HL-60/S4 treated with phorbol 12-myristate 13-acetate at 8.2 ng/mL for 4 days and 3 days (cell line): ENCODE results near the gene IRX4.

ENCODE experiments used
- in situ Hi-C: fragments of 300-500 bp; cut with MboI; formaldehyde crosslinking; loops from 2 replicates; pipeline ENCODE4 v1.15.0; 2022; ENCODE audit warnings: low sequenced_read_pairs

Gene IRX4

DNA sequence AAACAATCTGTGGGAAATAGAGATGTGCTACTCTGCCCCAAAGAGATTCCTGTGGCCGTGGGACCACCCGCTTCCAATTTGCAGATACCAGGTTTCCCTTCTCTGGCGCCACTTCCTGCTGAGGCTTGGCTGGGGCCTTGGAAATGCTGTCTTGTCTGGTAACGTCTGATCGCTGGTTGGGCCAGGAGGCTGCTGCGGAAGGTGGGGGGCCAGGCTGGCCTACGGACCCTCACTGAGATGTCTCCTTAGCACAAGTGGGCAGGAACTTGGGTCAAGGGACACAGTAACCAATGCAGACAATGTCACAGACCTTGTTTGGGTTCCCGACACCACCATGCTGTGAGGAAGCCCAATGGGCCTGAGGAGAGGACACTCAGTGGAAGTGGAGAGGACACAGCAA, 31.7 kb upstream of the IRX4 start:
- in situ Hi-C loops, result no loop called here

DNA sequence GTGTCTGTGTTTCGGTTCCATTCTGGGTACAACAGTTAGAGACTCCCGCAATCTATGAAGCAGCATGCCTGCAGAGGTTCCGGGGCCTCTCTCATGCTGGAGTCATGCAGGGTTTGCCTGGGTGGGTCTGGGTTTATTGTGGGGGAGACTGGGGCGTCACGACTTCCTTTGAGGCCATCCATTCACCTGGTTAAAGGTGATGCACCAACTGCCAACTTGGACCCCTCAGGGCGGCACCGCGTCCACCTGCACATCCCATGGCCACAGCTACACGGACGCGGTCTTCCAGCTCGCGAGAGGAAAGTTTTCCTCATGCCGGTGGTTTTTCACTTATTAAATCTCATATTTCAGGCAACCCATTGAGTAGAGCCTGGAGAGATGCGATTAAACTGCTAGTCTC, 30.9 kb upstream of the IRX4 start:
- in situ Hi-C loops, result no loop called here

DNA sequence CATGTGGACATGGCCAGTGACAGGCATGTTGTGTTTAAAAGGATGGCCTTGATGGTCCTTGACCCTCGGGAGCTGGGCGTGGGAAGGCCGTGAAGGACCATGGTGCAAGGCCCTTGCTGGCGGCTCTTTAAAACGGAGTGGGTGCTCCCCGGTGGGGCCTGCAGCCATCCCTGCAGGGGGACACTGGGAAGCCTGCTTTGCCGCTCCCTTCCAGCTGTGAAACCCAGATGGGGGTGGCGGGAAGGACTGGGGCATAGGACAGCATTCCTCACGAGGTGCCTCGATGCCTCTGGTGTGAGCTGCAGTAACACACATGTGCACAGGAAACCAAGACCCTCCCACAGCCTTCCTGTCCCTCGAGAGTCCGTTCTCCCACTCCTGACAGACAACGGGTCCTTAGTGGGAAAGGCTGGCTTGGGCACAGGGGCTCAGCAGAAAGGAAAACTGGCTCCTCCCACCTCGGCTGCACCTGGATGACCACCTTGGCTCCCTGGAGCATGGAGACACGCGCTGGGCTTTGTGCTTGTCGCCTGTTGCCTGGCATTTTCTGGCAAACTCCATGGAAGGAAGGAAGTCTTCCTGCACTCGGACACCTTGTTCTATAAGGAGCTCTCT, 30.3 kb upstream of the IRX4 start:
- in situ Hi-C loops, result no loop called here

DNA sequence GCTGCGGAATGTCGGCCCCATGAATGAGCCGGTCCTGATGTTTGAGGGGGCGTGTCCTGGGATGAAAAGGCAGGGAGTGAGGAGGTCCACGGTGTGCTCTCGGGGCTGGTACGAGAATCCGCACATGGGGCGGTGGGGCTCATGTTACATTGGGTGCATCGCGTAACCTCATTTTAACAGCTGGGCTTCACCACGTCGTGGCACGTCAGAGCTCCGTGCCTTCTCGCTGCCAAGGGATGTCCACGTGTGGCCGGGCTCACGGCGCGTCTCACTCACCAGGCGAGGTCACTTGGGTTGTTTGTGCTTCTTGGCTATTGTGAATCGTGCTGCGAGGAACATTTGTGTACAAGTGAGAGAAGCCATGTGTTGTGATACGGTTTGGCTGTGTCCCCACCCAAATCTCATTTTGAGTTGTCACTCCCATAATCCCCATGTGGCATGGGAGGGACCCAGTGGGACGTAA, 29.1 kb upstream of the IRX4 start:
- in situ Hi-C loops, result no loop called here

DNA sequence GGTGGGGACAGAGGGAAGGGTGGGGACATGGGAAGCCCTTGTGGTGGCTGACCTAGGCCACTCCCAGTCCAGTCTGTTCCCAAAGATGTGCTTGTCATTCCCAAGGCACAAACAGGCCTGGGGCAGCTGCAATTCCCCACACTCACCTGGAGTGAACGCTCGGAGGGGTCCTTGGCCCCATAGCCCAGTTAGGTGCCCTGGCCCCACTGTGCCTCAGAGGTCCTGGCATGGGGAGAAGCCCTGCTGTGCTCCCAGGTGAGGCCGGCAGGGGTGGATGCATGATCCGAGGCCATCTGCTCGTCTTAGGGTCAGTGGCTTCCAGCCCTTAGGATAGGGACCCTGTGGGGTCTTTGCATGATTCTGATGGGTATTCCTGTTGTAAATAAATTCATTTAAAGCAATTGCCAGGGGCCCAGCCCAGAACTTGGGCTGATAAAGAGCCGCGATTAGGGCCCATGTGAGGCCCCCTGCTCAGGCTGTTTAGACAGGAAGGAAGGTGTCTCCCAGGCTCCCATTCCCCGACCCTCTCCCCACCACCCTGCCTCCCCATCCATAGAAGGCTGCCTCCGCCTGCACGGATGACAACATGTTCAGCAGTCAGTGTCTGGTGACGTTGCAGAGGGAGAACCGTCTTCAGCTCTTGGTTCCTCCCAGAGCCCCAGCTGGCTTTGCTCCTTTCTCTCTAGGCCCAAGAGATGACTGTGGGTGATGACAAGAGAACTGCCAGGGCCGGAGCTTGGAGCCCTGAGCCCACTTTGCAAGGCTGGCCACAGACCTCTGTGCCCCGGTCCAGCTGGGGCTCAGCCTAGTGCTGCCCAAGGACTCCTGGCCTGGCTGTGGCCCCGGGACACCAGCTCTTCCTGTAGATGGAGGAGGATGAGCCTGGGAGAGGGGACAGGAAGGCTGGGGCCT, 28.4 kb upstream of the IRX4 start:
- in situ Hi-C loops, result no loop called here

DNA sequence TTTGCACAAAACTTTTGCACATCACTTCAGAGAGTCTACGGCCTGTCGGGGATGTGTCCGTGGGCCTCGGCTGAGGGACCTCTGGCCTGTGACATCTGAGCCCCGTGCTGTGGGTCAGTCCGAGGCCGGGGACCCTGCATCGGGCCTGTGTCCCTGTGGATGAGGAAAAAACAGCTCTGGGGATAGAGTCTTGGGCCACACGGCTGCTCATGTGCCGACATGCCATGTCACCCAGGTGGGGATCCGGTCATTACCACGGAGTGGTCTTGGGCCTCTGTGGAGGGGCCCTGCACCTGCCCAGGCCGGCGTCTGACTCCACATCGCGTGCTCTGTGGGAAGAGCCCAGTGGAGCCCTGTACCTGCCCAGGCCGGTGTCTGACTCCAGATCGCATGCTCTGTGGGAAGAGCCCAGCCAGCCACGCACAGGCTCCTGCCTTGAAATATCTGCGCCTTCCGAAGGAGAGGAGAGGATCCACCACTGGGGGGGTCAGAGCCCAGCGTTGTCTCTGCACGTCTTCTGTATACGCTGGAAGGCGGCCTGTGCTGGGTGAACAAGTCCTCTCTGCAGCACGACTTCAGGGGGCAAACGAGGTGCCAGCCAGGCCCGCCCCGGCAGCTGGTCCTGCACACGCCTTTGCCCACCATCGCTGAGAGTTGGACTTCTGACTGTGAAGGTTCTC, 27.5 kb upstream of the IRX4 start:
- in situ Hi-C loops, result no loop called here

DNA sequence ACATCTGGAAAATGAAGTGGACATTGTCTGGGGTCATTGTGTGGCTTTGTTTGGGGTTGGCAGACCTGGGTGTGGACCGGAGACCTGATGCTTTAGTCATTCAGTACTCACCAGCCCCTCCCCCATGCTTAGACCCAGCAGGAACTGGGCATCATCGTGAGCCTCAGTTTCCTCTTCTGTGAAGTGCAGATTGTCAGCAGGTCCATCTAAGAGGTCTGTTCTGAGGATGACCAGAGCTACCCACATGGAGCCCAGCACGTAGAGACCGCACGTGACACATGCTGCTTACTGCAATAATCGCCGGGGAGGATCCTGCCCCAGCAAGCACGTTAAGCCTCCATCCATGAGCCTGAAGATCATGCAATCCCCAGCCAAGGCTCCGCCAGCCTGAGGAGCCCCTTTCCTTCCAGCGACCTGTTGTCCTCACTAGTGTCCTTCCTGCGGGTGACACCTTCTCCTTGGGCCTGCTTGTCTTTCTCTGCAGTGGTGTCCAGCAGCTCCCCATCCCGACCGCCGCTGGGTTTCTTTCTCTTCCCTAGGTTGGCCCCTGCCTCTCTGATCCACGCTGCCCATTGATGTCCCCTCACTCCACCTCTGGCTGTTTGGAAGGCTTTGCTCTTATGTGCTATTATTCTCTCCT, 26.7 kb upstream of the IRX4 start:
- in situ Hi-C loops, result no loop called here

DNA sequence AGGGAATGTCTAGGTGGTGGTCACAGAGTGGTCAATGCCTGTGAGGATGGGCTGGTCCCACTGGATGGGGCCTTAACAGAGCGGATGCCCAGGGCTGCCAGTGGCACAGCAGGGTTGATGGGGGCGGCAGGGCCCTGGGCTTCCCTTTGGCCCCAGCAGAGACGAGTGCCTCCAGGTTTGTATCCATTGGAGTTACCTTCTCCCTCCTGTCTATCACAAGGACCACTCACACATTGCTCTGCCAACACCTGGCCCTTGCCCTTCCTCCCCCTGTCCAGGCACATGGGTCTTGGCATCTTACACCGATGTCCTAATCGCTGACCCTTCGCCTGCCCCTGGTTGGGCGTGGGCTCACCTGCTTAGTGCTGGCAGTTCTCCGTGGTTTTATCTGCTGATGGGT, 26.2 kb upstream of the IRX4 start:
- in situ Hi-C loops, result no loop called here

DNA sequence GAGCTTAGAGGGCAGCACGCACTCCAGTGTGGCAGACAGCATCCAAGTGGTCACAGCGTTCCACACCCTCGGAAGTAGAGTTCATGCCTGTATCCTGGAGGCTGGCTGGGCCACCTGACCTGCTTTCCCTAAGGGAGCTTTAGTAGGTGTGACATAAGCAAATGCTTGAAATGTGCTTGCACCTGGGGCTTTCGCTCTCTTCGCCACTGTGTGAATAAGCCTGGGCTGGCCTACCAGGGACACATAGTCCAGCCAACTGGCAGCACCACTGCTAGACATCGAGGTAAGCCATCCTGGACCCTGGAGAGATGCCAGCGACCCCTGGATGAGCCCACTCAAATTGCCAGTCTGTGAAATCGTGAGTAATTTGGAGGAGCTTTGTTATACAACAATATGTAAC, 24.9 kb upstream of the IRX4 start:
- in situ Hi-C loops, result no loop called here

DNA sequence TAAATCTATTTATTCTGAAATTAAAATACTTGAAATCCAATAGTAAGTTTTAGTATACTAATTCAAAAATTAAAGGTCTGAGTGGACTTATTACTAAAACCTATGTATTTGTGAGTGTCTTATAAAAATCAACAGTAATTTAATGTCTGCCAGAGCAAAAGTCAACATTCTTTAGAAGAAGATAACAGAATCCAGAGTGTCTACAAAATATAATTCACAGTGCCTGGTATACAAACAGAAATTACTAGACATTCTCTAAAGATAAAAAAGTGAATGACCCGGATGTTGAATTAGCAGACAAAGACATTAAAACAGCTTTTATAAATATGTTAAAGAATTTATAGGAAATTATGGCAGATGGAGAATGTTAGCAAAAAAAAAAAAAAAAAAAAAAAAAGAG, 22.4 kb upstream of the IRX4 start:
- in situ Hi-C loops, result no loop called here

DNA sequence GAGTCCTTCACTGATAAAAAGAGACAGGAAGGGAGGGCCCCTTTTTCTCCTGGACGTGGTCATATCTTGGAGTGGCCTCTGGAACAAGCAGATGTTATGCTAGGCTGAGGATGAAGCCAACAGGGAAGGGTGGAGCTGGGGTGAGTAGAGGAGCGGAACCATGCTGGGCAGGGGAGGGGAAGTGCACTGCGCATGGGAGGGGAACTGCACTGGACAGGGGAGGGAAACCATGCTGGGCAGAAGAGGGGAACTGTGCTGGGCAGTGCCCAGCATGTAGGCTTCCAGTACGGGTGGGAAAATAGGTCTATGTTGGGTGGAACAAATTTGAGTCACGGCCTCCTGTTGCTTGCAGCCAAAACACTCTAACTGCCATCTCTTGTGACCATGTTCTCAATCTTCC, 19.3 kb upstream of the IRX4 start:
- in situ Hi-C loops, result no loop called here

DNA sequence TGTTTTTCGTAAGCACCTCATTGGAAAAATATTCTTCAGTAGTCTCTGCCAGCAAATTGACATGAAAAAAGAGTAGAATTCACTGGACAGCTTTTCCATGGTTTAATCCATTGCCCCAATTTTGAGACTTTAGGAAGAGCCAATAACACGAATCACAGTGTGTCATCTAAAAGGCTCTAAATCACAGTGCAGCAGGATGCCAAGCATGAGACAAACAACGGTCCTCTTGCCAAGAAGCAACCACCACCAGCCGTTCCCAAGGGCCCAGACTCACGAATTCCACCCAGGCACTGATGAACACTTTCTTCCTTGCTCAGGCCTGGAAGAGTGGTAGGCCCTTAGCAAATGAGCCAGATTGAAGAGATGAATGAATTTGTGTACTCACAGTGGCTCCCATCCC, 18.3 kb upstream of the IRX4 start:
- in situ Hi-C loops, result no loop called here

DNA sequence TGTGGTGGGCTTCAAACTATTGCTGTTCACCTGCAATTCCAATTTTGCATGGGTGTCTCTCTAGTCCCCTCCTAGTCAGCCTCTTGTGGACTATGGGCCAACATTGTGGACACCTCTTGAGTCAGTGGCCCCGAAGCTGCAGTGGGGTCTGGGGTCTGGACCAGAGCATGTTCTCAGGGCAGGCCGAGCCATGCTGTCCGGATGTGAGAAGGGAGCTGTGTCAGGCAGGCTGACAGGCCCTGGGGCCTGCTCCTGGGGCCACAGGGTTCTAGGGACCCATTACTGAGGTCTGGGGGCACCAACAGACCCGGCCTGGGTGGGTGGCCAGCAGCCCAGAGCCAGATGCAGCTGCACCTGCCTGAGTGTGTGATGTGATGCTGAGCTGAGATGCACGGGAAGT, 16.5 kb upstream of the IRX4 start:
- in situ Hi-C loops, result no loop called here

DNA sequence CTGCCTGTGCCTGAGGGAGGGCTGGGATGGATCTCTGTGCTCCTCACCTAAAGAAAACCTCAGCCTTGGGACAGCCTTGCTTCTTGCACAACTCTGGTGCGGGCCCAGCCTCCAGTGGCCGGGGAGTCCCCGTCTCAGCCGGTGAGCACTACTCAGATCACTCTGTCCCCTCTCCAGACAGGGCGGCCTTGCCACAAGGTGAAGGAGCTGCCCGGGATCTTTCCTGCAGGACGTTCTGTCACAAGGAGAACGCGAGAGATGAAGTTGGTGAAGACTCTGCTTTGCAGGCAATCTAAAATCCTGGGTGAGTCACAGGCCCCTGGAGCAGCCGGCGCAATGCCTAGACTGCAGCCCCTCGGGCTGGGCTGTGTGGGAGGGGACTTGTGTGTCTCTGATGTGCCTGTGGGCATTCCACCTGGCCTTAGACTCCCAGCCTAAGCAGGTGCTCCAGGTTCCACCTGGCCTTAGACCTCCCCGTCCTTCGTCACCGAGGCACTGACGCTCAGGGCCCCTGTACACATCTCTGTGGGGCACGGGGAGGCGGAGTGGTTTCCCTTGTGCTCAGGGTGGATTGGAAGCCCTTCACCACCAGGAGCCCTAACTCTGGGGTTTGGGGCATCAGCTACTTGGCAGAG, 15.2 kb upstream of the IRX4 start:
- in situ Hi-C loops, result no loop called here

DNA sequence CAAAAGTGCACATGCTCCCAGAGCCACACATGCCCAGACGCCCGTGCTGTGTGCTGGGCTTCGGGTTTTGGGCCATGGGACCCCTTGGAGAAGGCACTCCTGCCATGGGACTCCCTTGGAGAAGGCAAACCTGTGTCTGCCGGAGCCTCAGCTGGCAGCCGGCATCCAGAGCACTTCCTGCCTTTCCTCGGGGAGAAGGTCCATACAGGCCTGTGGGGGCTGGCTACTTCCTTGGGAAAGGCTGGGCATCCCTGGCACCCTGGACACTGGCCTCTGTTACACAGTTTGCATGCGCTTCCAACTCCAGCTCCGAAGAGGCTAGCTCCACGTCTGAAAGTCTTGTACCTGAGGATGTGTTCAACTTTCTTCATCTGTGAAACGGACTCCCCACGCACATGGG, 14.7 kb upstream of the IRX4 start:
- in situ Hi-C loops, result no loop called here

DNA sequence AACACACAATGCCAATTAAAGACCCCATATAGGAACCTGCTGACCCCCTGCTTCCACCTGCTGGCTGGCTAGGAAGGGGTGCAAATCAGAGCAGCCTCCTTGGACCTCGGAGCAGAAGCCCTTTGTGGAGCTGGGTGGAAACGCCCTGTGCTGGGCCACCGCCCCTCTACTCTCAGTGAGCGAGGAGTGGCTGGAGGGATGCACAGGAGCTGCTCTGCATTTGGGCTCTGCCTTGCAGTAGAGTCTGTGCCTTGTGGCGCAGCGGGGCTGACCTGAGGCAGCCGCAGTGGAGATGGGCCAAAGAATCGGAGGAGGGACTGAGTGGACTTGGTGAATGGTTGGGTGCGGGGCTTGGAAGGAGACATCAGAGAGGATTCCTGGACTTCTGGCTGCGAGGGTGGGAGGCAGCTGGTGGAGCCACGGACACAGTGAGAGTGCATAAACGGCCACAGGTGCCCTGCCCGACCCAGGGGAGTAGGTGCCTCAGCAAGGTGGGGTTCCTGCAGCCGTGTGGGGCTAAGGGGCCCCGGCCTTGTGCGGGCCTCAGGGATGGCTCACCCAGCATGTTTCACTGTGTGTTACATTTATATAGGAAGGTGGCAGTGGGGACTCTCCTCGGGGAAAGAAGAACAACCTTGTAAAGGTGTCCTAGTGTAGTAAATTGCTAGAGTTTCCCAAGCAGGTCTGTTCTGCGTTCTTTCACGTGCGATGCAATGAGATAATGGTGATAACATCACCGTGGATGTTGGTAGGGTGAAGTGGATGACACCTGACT, 14.1 kb upstream of the IRX4 start:
- in situ Hi-C loops, result no loop called here

DNA sequence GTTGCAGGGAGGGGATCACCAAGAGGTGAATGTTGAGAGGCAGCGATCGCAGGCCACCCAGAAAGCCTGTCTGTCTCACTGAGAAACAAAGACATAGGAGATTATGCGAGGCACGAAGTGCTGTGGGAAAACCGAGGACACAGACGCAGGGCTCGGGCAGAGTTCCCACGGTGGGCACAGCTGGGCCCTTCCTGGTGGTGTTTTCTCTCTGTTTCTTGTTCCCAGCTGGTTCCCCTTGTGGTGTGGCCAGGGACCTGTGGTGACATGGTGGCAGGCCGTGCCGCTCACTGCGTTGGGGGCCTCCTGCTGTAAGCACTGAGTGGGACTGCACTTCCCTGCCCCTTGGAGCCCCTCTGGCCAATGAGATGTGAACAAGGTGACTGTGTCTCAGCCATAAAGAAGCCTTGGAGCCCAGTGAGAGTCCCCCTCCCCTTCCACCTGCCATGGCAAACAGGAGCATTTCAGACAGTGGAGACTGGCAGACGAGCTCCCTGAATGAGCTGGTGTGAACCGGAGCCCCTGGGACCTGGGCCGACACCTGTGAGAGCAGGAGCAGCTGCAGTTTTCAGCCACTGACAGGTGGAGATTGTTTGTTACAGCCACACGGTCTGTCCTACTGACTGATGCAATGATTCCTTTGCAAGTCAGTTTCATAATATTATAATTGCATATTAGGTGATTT, 13.2 kb upstream of the IRX4 start:
- in situ Hi-C loops, result no loop called here

DNA sequence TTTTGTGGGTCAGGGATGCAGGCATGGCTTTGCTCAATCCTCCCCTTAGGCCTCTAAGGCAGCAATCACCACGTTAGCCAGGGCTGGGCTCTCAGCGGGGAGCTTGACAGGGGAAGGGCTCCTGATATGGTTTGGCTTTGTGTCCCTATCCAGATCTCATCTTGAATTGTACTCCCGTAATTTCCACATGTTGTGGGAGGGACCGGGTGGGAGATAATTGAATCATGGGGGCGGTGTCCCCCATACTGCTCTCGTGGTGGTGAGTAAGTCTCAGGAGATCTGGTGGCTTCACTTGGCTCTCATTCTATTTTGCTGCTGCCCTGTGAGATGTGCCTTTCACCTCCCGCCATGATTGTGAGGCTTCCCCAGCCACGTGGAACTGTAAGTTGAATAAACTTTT, 11.5 kb upstream of the IRX4 start:
- in situ Hi-C loops, result no loop called here

DNA sequence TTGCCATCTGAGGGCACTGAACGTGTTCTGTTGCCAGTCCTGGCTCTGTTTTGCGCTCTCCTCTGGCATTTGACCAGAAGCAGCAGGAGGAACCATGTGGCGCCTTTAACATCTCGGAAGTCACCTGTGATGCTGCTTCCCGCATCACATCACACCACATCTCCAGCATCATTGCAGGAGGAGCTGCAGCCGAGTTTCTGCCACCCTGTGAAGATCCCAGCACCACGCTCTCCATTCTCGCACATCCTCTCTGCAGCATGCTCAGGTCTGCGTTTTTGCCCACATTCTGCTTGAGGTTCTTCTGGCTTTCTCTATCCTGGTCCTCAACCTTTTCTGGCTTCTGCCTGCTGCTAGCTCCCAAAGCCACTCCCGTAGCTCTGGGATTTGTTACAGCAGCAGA, 11.0 kb upstream of the IRX4 start:
- in situ Hi-C loops, result no loop called here
